GM12878 (cell line): ENCODE measurements around the gene CDH4. TPM values are rescaled to one million over a fixed set of nuclear protein-coding genes. Genes with fewer than 3 reads are reported as not detected.

Experiments
- ATAC-seq: fragments of 200-7000 bp; cut with Tn5 transposase; 3 replicates; pipeline ENCODE4 v1.9.1; 2020; ENCODE audit warnings: mild to moderate bottlenecking, moderate library complexity
- BruUV-seq: library from RNA; stranded (reverse); fragments of 400-500 nt; replicated peaks from 2 replicates; lab custom pipeline; 2021; lab: Mats Ljungman, UMichigan
- CTCF ChIA-PET: fragments of 300-600 bp; sonication (Branson Sonifier 250); formaldehyde crosslinking; extraction: SDS; loops from one replicate; lab custom pipeline; 2021; ENCODE audit warnings: inconsistent platforms; lab: Yijun Ruan, JAX
- POLR2A ChIA-PET: fragments of 350-600 bp; formaldehyde crosslinking; extraction: SDS; loops from one replicate; lab custom pipeline; 2021; ENCODE audit warnings: inconsistent platforms; lab: Charles Lee
- RAD21 ChIA-PET: fragments of 300-600 bp; sonication (Branson Sonifier 250); formaldehyde crosslinking; loops from one replicate; lab custom pipeline; 2023; ENCODE audit warnings: antibody characterized with exemption; ENCODE audit not compliant: unreplicated experiment; lab: Charles Lee
- SMC1A ChIA-PET: fragments of 300-600 bp; sonication (Branson Sonifier 250); formaldehyde crosslinking; loops from one replicate; lab custom pipeline; 2023; ENCODE audit not compliant: unreplicated experiment, uncharacterized antibody; lab: Charles Lee
- DNase-seq: peaks from one replicate; pipeline ENCODE4 v3.0.0-alpha.2; 2011; ENCODE audit warnings: low read depth, low spot score
- FAIRE-seq: peaks from 3 replicates; lab custom pipeline; 2011; peaks lifted over from hg19 to GRCh38; lab: Jason Lieb, UNC
- H2AFZ ChIP-seq: 2 replicates; pipeline ENCODE4 v1.6.0; 2011; ENCODE audit warnings: low read depth, low read length, control low read depth; ENCODE audit not compliant: control insufficient read depth
- H3K27ac ChIP-seq: 2 replicates; pipeline ENCODE4 v1.5.1; 2011; ENCODE audit warnings: control low read depth; ENCODE audit not compliant: control insufficient read depth, insufficient read depth
- H3K27me3 ChIP-seq, 2 experiments: replicated peaks in 1 of 2; 2 replicates each; pipeline versions ENCODE4 v1.6.0 to v1.6.1; 2011; ENCODE audit warnings: low read length in 1 of 2; ENCODE audit not compliant: control insufficient read depth in 2 of 2, insufficient read depth in 2 of 2
- H3K36me3 ChIP-seq, 2 experiments: 2 replicates each; pipeline ENCODE4 v1.5.1; 2011; ENCODE audit warnings: low read length in 1 of 2; ENCODE audit not compliant: control insufficient read depth in 2 of 2, insufficient read depth in 2 of 2
- H3K4me1 ChIP-seq: 2 replicates; pipeline ENCODE4 v1.6.1; 2011; ENCODE audit warnings: mild to moderate bottlenecking, low read length, moderate library complexity, mixed read lengths; ENCODE audit not compliant: control insufficient read depth, insufficient read depth
- H3K4me2 ChIP-seq: 2 replicates; pipeline ENCODE4 v1.6.0; 2011; ENCODE audit warnings: control low read depth; ENCODE audit not compliant: control insufficient read depth, insufficient read depth
- H3K4me3 ChIP-seq: fragments of 200-600 bp; sonication (generic); 2 replicates; pipeline ENCODE4 v1.5.1; 2016
- H3K79me2 ChIP-seq: 2 replicates; pipeline ENCODE4 v1.6.0; 2011; ENCODE audit warnings: low read length; ENCODE audit not compliant: control insufficient read depth, insufficient read depth
- H3K9ac ChIP-seq: 2 replicates; pipeline ENCODE4 v1.8.0; 2011; ENCODE audit warnings: low read length, control low read depth, mixed read lengths; ENCODE audit not compliant: control insufficient read depth, insufficient read depth
- H3K9me3 ChIP-seq: replicated peaks from 3 replicates; pipeline ENCODE4 v1.5.1; 2011; ENCODE audit warnings: mild to moderate bottlenecking, low read length; ENCODE audit not compliant: control insufficient read depth, insufficient read depth
- H4K20me1 ChIP-seq: 2 replicates; pipeline ENCODE4 v1.6.0; 2011; ENCODE audit not compliant: control insufficient read depth, insufficient read depth
- CBX5 ChIP-seq: sonication (generic); IDR thresholded peaks from 2 replicates; pipeline ENCODE4 v1.6.1; 2016; ENCODE audit warnings: low read depth, moderate library complexity, mild to moderate bottlenecking, inconsistent platforms
- CEBPB ChIP-seq, 2 experiments: fragments of 150-350 bp in 1 of 2; IDR thresholded peaks; 2 replicates each; pipeline ENCODE4 v1.6.1; 2012 to 2014; ENCODE audit warnings: low read depth in 2 of 2, low read length in 2 of 2, borderline replicate concordance in 1 of 2, inconsistent platforms in 1 of 2
- E2F4 ChIP-seq: IDR thresholded peaks from 2 replicates; pipeline ENCODE4 v1.6.1; 2012; ENCODE audit warnings: low read depth, low read length, improper control_type of control experiment
- ETV6 ChIP-seq, 2 experiments: fragments of 450-650 bp in 1 of 2; IDR thresholded peaks in 1 of 2; conservative IDR thresholded peaks in 1 of 2; 2 replicates each; pipeline ENCODE4 v1.6.1; 2014; ENCODE audit warnings: antibody characterized with exemption in 1 of 2, borderline replicate concordance in 1 of 2, low read depth in 1 of 2, mild to moderate bottlenecking in 1 of 2, moderate library complexity in 1 of 2
- MYC ChIP-seq: IDR thresholded peaks from 2 replicates; pipeline ENCODE4 v1.6.1; 2011; ENCODE audit warnings: mild to moderate bottlenecking, low read length, moderate library complexity, inconsistent platforms; ENCODE audit not compliant: insufficient read depth, insufficient replicate concordance, insufficient read length, severe bottlenecking
- PKNOX1 ChIP-seq: fragments of 450-650 bp; IDR thresholded peaks from 2 replicates; pipeline ENCODE4 v1.6.1; 2016; ENCODE audit warnings: mild to moderate bottlenecking
- POLR2AphosphoS5 ChIP-seq: IDR thresholded peaks from 2 replicates; pipeline ENCODE4 v1.6.1; 2011; ENCODE audit warnings: mild to moderate bottlenecking, low read length, inconsistent platforms
- PRDM15 ChIP-seq: fragments of 450-650 bp; formaldehyde crosslinking; IDR thresholded peaks from 2 replicates; pipeline ENCODE4 v1.4.0; 2020; ENCODE audit warnings: mild to moderate bottlenecking, moderate library complexity
- TARDBP ChIP-seq: IDR thresholded peaks from 2 replicates; pipeline ENCODE4 v1.6.1; 2016; ENCODE audit warnings: borderline replicate concordance
- WGBS: methylation state at CpG from one replicate; pipeline ENCODE4 v1.1.6; 2016; ENCODE audit warnings: low lambda C conversion rate; ENCODE audit not compliant: insufficient replicate concordance, insufficient coverage; ENCODE audit errors: missing lambda C conversion rate; 5-methylcytosine and 5-hydroxymethylcytosine counted together
- in situ Hi-C: fragments of 300-500 bp; cut with MboI; formaldehyde crosslinking; loops from 9 replicates; pipeline ENCODE4 v1.14.3; 2018; ENCODE audit warnings: mixed read lengths
- intact Hi-C: fragments of 100-400 bp; cut with micrococcal nuclease; formaldehyde crosslinking; loops from one replicate; pipeline ENCODE4 v1.14.2; 2022; ENCODE audit not compliant: unreplicated experiment
- polyA plus RNA-seq, 11 experiments: library from polyadenylated mRNA; depleted of rRNA in 4 of 11; unstranded in 6 of 11; stranded (reverse) in 5 of 11; fragments of >200 nt; fragmentation: Nextera tagmentation in 4 of 11; fragmentation: Illumina TruSeq in 1 of 11; extraction: Ambion mirVana in 4 of 11; extraction: Trizol in 1 of 11; gene quantifications; 1 replicate in 1 of 11; 2 replicates in 10 of 11; pipeline versions ENCODE4 v1.2.1 to v1.2.3, GENCODE V29; 2011 to 2016; ENCODE audit warnings: inconsistent platforms in 2 of 11, missing spikeins in 2 of 11, low read depth in 1 of 11
- total RNA-seq, 4 experiments: library from RNA; depleted of rRNA in 3 of 4; stranded (reverse); fragments of >200 nt in 3 of 4; fragmentation: Illumina TruSeq in 1 of 4; extraction: Trizol in 1 of 4; gene quantifications; 2 replicates each; pipeline versions ENCODE4 v1.2.1 to v1.2.3, GENCODE V29; 2013 to 2021
- TF ChIP-seq, protein P1 (sequence below): fragments of 450-650 bp; IDR thresholded peaks from 2 replicates; pipeline ENCODE4 v1.6.1; 2016; ENCODE audit warnings: mild to moderate bottlenecking, moderate library complexity, borderline replicate concordance

Gene CDH4
- total and polyA plus RNA-seq, 10 of the 15 experiments (the other 5 are each of a cell fraction or from before 2014, with no cell fraction given): not detected

GRCh38 chr20:61598586-61598985 lies 346.5 kb downstream of the CDH4 start (continued):
- no peak for TF ChIP-seq PRDM15 (CRISPR knock-in tag)

DNA sequence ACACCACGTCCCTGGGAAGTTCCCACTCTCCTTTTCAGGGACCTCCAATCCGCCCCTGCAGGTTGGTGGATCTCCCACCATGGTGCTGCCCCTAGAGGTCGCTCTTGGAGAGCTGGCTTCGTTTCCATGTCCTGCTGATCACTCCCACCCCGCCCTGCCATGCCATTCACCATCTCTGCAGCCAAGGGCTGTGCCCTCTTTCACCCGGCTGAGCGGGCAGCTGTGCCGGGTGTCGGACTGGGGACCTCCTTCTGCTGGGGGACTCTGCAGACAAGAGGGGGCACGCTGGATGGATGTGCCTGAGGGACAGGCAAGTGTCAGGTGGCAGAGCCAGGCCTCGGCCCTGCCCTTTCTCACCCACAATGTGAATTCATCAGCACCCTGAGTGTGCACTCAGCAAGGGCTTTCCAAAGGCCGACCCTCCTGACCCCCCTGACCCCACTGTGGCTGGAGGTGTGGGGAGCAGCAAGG lies 347.0 kb downstream of the CDH4 start:
- no peaks in the 10 kb centered on the region for H3K4me1 ChIP-seq
- no peak overlapping the region for H2AFZ ChIP-seq
- ChIA-PET CTCF (no interaction called here), POLR2A (no interaction called here), RAD21 (no interaction called here), SMC1A (no interaction called here)
- in situ Hi-C loops (no loop called here), intact Hi-C loops (no loop called here)
- DNase-seq (no peak), FAIRE-seq (no peak), ATAC-seq (no peak)
- no peak overlapping the region for H3K9ac ChIP-seq
- H3K36me3 ChIP-seq: no peaks in the 10 kb centered on the region
- H3K4me2 ChIP-seq: no peak overlapping the region
- no TSS peak for BruUV-seq
- H3K27ac ChIP-seq: no peak overlapping the region
- H3K9me3 ChIP-seq: peaks cover 4% of the 10 kb centered on the region; the same call in 1 of the 3 replicates
- no peak overlapping the region for H3K4me3 ChIP-seq
- WGBS: 50% methylated on average over 11 of the region's 12 CpGs
- no peaks in the 10 kb centered on the region for H3K79me2 ChIP-seq
- H4K20me1 ChIP-seq: no peaks in the 10 kb centered on the region
- H3K27me3 ChIP-seq: no peaks in the 10 kb centered on the region
- TF ChIP-seq E2F4 (no peak), CEBPB (IDR thresholded peaks at IDR 0.05; ENCODE audit: borderline replicate concordance in 1 of 2, low read depth in 2 of 2, low read length in 2 of 2) (no peak), MYC (no peak), POLR2AphosphoS5 (no peak), CBX5 (no peak), ETV6 (conservative IDR thresholded peaks at IDR 0.05 in 1 of 2, IDR thresholded peaks at IDR 0.05 in 1 of 2; ENCODE audit: borderline replicate concordance in 1 of 2, low read depth in 1 of 2) (no peak), TARDBP (no peak), PKNOX1 (no peak)
- TF ChIP-seq, protein P1, sequence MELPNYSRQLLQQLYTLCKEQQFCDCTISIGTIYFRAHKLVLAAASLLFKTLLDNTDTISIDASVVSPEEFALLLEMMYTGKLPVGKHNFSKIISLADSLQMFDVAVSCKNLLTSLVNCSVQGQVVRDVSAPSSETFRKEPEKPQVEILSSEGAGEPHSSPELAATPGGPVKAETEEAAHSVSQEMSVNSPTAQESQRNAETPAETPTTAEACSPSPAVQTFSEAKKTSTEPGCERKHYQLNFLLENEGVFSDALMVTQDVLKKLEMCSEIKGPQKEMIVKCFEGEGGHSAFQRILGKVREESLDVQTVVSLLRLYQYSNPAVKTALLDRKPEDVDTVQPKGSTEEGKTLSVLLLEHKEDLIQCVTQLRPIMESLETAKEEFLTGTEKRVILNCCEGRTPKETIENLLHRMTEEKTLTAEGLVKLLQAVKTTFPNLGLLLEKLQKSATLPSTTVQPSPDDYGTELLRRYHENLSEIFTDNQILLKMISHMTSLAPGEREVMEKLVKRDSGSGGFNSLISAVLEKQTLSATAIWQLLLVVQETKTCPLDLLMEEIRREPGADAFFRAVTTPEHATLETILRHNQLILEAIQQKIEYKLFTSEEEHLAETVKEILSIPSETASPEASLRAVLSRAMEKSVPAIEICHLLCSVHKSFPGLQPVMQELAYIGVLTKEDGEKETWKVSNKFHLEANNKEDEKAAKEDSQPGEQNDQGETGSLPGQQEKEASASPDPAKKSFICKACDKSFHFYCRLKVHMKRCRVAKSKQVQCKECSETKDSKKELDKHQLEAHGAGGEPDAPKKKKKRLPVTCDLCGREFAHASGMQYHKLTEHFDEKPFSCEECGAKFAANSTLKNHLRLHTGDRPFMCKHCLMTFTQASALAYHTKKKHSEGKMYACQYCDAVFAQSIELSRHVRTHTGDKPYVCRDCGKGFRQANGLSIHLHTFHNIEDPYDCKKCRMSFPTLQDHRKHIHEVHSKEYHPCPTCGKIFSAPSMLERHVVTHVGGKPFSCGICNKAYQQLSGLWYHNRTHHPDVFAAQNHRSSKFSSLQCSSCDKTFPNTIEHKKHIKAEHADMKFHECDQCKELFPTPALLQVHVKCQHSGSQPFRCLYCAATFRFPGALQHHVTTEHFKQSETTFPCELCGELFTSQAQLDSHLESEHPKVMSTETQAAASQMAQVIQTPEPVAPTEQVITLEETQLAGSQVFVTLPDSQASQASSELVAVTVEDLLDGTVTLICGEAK: no peak
